Superior temporal gyrus (tissue), 1 donor: ENCODE measurements around the gene HP.
"Not testable (repeated sequence)": the region's sequence is repeated elsewhere in the genome, so short reads cannot be mapped to it uniquely, and the experiment has no call there.

Source experiments
- DNase-seq: peaks from one replicate; pipeline ENCODE4 v3.0.0-alpha.2; 2016; ENCODE audit errors: extremely low spot score

The HP gene

DNA sequence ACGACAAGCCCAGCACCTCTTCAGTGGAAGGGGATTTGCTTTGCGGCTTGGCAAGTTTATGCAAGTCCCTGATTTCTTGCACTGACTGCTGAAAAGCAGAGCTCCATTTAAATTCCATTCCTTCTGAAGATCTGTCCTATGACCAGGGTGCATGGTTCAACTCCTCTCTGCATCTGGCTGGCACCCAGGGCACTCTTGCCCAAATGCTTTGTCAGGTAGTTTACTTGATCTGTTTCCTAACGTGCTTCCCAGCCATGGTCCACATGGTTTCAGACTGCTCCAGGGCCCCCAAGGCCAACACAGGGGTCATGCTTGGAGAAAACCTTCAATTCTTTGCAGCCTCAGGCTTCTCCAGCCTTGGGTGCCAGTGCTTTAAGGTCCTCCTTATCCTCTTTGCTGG, 11.2 kb upstream of the HP start:
- no peak for DNase-seq

GRCh38 chr16:72043539-72043938, 10.8 kb upstream of the HP start:
- DNase-seq: no peak

DNA sequence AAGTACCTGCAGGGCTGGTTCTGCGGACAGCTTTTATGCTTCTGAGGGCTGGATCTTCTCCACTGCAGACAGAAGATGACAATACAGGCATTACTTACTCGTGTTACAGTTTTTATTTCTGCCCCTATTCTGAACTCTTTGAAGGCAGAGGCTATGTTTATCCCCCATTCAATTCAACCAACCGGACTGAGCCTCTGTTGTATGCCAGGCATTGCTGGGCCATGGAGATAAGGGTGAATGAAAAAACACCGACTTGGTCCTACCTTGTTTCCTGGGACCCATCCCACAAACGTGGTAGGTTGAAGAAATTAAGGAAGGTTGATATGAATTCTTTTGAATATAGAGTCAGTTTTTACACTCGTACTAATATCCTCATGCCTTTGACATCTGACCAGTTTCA, 10.0 kb upstream of the HP start:
- DNase-seq: no peak

DNA sequence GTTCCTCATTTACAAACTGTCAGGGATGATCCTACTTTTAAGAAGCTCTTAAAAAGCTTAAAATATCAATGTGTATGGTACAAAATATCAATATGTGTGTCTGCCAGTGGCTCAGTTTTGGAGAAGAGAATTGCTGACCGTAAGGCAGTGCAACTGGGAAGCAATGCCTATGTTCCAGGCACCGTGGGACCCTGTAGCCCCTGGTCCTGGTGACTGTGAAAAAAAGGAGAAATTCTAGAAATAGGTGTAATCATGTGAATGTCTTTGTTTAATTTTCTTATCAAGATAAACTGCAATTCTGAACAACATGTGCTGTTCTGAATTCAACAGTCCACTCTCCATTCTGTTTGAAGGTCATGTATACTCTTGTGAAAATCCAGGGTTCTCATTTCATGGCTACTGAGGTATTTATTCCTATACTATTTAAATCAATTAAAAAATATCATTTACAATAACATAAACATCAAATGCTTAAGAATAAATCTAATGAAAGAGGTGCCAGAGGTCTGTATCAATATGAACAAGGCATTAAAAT, 9.4 kb upstream of the HP start:
- no peak for DNase-seq

GRCh38 chr16:72049110-72049509, 5.2 kb upstream of the HP start:
- no peak for DNase-seq

DNA sequence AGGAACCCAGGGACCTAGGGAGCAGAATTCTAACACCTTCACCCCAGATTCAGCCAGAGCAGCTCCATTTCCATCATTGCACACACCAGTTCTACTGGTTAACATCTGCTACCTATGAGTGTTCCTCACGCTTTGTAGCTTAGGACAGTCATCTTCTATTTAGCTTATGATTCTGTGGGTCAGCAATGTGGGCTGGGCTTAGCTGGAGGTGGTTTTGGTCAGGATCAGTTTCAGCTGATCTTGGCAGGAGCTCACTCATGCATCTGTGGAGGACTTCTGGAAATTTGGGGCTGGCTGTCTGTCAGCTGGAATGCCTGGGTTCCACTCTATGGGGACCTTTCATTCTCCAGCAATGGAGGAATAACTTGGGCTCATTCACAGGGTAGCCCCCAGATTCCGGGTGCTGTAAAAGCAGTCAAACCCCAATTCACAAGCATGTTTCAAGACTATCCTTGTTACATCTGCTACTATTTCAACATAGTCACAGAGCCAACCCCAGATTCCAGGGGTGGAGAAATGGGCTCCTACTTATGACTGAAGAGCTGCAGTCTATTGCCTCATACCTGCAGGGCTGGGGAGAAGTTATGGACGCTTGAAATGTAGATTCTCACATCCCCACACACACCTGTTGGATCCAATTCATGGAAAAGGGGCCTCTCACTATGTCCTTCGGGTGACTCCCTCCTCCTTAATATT, 3.4 kb upstream of the HP start:
- DNase-seq: no peak

- DNase-seq: no peak
Measured at GRCh38 chr16:72051818-72052217, 2.5 kb upstream of the HP start.

- no peak for DNase-seq
Measured at GRCh38 chr16:72055911-72056310, 1.6 kb downstream of the HP start.

GRCh38 chr16:72057313-72057712, 3.0 kb downstream of the HP start:
- not testable (repeated sequence) for DNase-seq

GRCh38 chr16:72059060-72059459, 4.8 kb downstream of the HP start:
- not testable (repeated sequence) for DNase-seq

DNA sequence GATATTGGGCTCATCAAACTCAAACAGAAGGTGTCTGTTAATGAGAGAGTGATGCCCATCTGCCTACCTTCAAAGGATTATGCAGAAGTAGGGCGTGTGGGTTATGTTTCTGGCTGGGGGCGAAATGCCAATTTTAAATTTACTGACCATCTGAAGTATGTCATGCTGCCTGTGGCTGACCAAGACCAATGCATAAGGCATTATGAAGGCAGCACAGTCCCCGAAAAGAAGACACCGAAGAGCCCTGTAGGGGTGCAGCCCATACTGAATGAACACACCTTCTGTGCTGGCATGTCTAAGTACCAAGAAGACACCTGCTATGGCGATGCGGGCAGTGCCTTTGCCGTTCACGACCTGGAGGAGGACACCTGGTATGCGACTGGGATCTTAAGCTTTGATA, 6.1 kb downstream of the HP start:
- DNase-seq: no peak

- no peak for DNase-seq
Measured at GRCh38 chr16:72061564-72061963, 7.3 kb downstream of the HP start.

DNA sequence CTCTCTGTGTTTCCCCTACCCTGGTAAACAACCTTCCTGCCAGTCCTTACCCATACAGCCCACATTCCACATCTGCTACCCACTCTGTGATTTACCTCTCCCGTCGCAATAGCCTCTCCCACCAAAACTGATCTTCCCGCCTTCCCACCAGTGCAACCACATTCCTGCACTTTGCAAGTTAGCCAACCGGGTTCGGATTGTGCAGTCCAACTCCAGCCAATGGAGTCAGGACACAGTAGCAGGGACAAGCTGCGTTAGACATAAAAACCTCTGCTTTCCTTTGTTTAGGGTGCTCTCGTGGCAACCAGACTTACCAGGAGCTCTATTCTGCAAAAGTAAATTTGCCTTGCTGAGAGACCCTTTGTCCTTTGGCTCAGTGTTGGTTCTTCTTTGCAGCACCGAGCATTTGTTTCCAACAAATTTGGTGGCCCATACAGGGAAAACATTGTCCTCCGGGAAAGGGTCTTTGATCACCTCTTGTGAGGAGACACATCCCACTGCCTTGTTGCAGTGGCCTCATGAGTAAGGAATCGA, 10.1 kb downstream of the HP start:
- DNase-seq: no peak

DNA sequence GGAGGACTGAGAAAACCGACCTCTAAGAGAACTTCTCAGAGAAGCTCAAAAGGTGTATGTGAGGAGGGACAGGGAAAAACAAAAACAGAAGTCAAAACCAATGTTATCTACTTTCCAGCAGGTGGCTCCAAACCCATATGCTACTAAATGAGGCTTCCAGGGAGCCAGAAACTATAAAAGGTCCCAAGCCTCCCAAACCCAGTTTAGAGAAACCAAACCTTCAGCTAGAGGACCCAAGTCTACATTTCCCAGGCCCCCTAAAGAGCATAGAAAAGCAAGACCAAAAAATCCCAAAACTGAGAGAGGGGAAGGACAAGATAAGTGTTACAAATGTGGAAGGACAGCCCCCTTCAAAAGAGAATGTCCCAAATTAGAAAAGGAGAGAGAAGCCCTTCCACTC, 12.4 kb downstream of the HP start:
- DNase-seq: peak; percentile 71

DNA sequence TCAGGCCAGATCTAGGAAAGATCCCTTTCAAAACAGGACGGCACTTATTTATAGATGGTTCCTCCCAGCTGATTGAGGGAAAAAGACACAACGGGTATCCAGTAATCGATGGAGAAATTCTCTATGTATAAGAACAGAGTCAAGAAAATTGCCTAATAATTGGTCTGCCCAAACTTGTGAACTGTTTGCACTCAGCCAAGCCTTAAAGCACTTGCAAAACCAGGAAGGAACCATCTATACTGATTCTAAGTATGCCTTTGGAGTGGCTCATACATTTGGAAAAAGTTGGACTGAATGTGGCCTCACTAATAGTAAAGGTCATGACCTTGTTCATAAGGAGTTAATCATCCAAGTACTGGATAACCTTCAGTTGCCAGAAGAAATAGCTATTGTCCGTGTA, 14.6 kb downstream of the HP start:
- no peak for DNase-seq

- peak; percentile 47 for DNase-seq
Measured at GRCh38 chr16:72072514-72073342, 18.4 kb downstream of the HP start.

DNA sequence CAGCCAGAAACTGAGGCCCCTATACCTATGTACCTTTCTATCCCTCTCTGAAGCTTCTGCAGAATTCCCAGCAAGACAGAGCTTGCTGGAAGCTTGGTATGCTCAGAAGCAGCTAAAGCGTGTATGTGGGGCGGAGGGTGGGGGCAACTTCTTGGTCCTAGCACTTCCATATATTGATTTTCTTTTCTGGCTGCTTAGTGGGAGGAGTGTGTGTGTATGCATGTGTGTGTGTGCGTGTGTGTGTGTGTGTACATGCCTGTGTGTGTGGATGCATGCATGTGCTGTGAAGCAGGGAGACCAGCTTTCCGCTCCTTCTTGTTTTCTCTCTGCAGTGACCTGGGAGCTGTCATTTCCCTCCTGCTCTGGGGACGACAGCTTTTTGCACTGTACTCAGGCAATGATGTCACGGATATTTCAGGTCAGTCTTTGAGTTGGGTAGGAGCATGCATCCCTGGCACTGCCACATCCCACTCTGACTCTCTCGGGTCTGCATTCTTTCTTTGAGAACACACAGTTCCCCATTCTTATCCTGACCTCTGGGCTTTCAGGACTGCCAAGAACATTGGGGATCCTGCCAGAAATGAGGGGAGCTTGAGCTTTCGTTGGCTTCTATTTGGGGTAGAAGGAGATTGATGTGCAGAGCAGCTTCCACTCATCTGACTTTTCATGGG, 19.4 kb downstream of the HP start:
- peak; percentile 47 for DNase-seq

- not testable (repeated sequence) for DNase-seq
Measured at GRCh38 chr16:72075067-72075466, 20.8 kb downstream of the HP start.

- DNase-seq: not testable (repeated sequence)
Measured at GRCh38 chr16:72076991-72077706, 22.8 kb downstream of the HP start.

GRCh38 chr16:72083778-72084404, 29.6 kb downstream of the HP start:
- DNase-seq: no peak

DNA sequence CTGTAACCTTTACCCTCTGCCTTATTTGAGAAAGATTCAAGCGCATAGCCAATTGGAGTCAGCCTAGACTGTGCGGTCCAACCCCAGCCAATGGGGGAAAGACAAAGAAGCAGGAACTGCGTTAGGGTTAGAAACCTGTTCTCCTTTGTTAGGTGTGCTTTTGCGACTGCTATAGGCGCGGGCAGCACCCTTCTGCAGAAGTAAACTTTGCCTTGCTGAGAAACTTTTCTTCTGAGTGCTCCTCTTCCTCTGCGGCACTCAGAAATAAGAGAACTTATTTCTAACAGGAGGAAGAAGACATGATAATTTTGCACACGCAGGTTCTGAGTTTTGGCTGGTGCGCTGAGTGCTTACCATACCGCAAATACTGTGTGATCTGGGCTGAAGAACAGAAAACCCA, 30.1 kb downstream of the HP start:
- no peak for DNase-seq
